ENCODE results near the gene CHAD. TPM values are rescaled to one million over a fixed set of nuclear protein-coding genes. Genes with fewer than 3 reads are reported as not detected.

Gene CHAD
- total and polyA plus RNA-seq, 2 of the 4 experiments (the other 2 are of a cell fraction): 0.03 TPM; not detected in 1

- Histone ChIP-seq H2AFZ (replicated peaks; ENCODE audit: low read length, poor library complexity) (no peak overlapping the region), H3K4ac (ENCODE audit: low read depth, low read length) (no peak overlapping the region), H4K20me1 (ENCODE audit: insufficient read depth, low read length) (no peaks in the 10 kb centered on the region), H3K4me2 (ENCODE audit: low read depth, low read length) (no peak overlapping the region), H2BK15ac (ENCODE audit: low read depth, low read length) (no peak overlapping the region), H3K27me3 (ENCODE audit: control insufficient read depth, insufficient read depth, low read length) (peaks cover 11% of the 10 kb centered on the region), H3K4me3 (ENCODE audit: insufficient read depth, low read depth, low read length) (no peak overlapping the region), H3K9me3 (ENCODE audit: control insufficient read depth, insufficient read depth, low read length) (no peaks in the 10 kb centered on the region), H3K27ac (ENCODE audit: insufficient read depth, low read length) (no peak overlapping the region), H2AK9ac (replicated peaks; ENCODE audit: low read depth, low read length, poor library complexity) (no peak overlapping the region), H3K23ac (ENCODE audit: low read depth, low read length) (no peak overlapping the region), H3K9ac (ENCODE audit: low read depth, low read length) (no peak overlapping the region), H2BK5ac (ENCODE audit: low read depth, low read length, poor library complexity, severe bottlenecking) (no peak overlapping the region), H3K14ac (replicated peaks; ENCODE audit: low read depth, low read length) (no peak overlapping the region), H2BK120ac (ENCODE audit: low read depth, low read length) (no peak overlapping the region), H4K91ac (ENCODE audit: insufficient read depth, low read depth, low read length) (no peak overlapping the region), H4K8ac (ENCODE audit: low read depth in 2 of 2, low read length in 2 of 2) (no peak overlapping the region), H3K56ac (ENCODE audit: extremely low read depth, insufficient read depth, low read length) (no peak overlapping the region), H2AK5ac (ENCODE audit: low read depth, low read length) (no peak overlapping the region), H3K9me1 (ENCODE audit: insufficient read depth, low read length) (no peaks in the 10 kb centered on the region), H3K36me3 (ENCODE audit: control insufficient read depth, insufficient read depth, low read length) (no peaks in the 10 kb centered on the region), H4K5ac (ENCODE audit: low read depth, low read length) (no peak overlapping the region), H3K79me1 (ENCODE audit: low read depth in 1 of 2, low read length in 2 of 2) (no peaks in the 10 kb centered on the region), H2BK20ac (ENCODE audit: low read depth, low read length) (no peak overlapping the region), H3K18ac (ENCODE audit: low read depth, low read length) (no peak overlapping the region), H3K4me1 (ENCODE audit: control insufficient read depth, insufficient read depth, low read length) (peaks cover 2% of the 10 kb centered on the region)
- intact Hi-C loops (cut with micrococcal nuclease) (no loop called here), in situ Hi-C loops (cut with MboI; ENCODE audit: low sequenced_read_pairs) (no loop called here), dilution Hi-C loops (cut with HindIII; ENCODE audit: low sequenced_read_pairs, unreplicated experiment) (no loop called here)
- 80% methylated on average over 1 of the region's 8 CpGs; no CpG with 5 or more reads in 1 of the 2 experiments for WGBS, 2 experiments (ENCODE audit: extremely low coverage in 2 of 2, insufficient read length in 1 of 2)
- POLR2A ChIA-PET (ENCODE audit: unreplicated experiment): no interaction called here
- DNase-seq: no peak
- BruUV-seq (replicated peaks): no TSS peak
- TF ChIP-seq MXI1 (IDR thresholded peaks at IDR 0.05; ENCODE audit: borderline replicate concordance, low read depth, low read length): no peak
- no peak for TF ChIP-seq ELK1 (IDR thresholded peaks at IDR 0.05; ENCODE audit: borderline replicate concordance, low read depth, low read length)
- TF ChIP-seq MAZ (IDR thresholded peaks at IDR 0.05; ENCODE audit: borderline replicate concordance, low read depth, low read length): no peak
- TF ChIP-seq NFE2L2 (IDR thresholded peaks at IDR 0.05; ENCODE audit: low read depth, low read length): no peak
- TF ChIP-seq CHD1 (IDR thresholded peaks at IDR 0.05; ENCODE audit: low read depth, low read length): no peak
- TF ChIP-seq POLR2A (IDR thresholded peaks at IDR 0.05; ENCODE audit: low read depth, low read length): no peak
- no peak for TF ChIP-seq CEBPB (IDR thresholded peaks at IDR 0.05; ENCODE audit: low read depth, low read length)
- TF ChIP-seq CTCF (conservative IDR thresholded peaks at IDR 0.05; ENCODE audit: low read depth, low read length): no peak
- no peak for ATAC-seq (ENCODE audit: low read depth)
- CTCF ChIA-PET: no interaction called here
Observed at GRCh38 chr17:50517504-50518383, 49.1 kb upstream of the CHAD start.
